ENCODE results near the gene PI4KB. TPM values are rescaled to one million over a fixed set of nuclear protein-coding genes. Genes with fewer than 3 reads are reported as not detected.
A peak's percentile ranks its signal among the peaks of the same experiment; 100 is the strongest.

PI4KB gene
- total and polyA plus RNA-seq, 2 of the 13 experiments (the other 11 are each of a cell fraction or from before 2014, with no cell fraction given): 19.5 to 29.3 TPM

GRCh38 chr1:151282883-151283725 lies 44.1 kb downstream of the PI4KB start (continued):
- peak; percentile 80 for TF ChIP-seq ZNF687 (CRISPR knock-in tag; IDR thresholded peaks at IDR 0.05)
- TF ChIP-seq MXD1 (CRISPR knock-in tag; IDR thresholded peaks at IDR 0.05): no peak
- no peak for TF ChIP-seq SIX1 (CRISPR knock-in tag; IDR thresholded peaks at IDR 0.05; ENCODE audit: borderline replicate concordance)
- TF ChIP-seq NR1H2 (CRISPR knock-in tag; IDR thresholded peaks at IDR 0.05; ENCODE audit: borderline replicate concordance, low read depth): 0 out of 2 replicates have a peak, but pooled peaks have one; percentile 44
- no peak for TF ChIP-seq ZNF768 (CRISPR knock-in tag; IDR thresholded peaks at IDR 0.05)
- no peak for TF ChIP-seq ZHX2 (IDR thresholded peaks at IDR 0.05; ENCODE audit: low read depth)
- TF ChIP-seq ZHX2 (CRISPR knock-in tag; IDR thresholded peaks at IDR 0.05; ENCODE audit: borderline replicate concordance): no peak
- TF ChIP-seq NONO (IDR thresholded peaks at IDR 0.05): no peak
- peak; percentile 71 for TF ChIP-seq NONO (CRISPR knock-in tag; conservative IDR thresholded peaks at IDR 0.05)
- no peak for TF ChIP-seq NFIC (IDR thresholded peaks at IDR 0.05; ENCODE audit: low read length)
- no peak; the same call in 1 of the 2 replicates for TF ChIP-seq NRL (CRISPR knock-in tag; IDR thresholded peaks at IDR 0.05; ENCODE audit: borderline replicate concordance)
- TF ChIP-seq MAZ (IDR thresholded peaks at IDR 0.05; ENCODE audit: borderline replicate concordance, low read depth, low read length): 0 out of 2 replicates have a peak, but pooled peaks have one; percentile 21
- TF ChIP-seq MAZ (CRISPR knock-in tag; IDR thresholded peaks at IDR 0.05; ENCODE audit: low read depth): 0 out of 2 replicates have a peak, but pooled peaks have one; percentile 30
- TF ChIP-seq ATF4 (CRISPR knock-in tag; IDR thresholded peaks at IDR 0.05): no peak
- no peak for TF ChIP-seq PHF20 (CRISPR knock-in tag; IDR thresholded peaks at IDR 0.05)
- peak; percentile 51; the same call in 1 of the 2 replicates for TF ChIP-seq TBX2 (CRISPR knock-in tag; IDR thresholded peaks at IDR 0.05; ENCODE audit: borderline replicate concordance)

All from HepG2 (cell line).